Bronchial epithelial cell (primary cell): ENCODE data around the gene C1orf210. TPM values are rescaled to one million over a fixed set of nuclear protein-coding genes. Genes with fewer than 3 reads are reported as not detected.
A peak's percentile ranks its signal among the peaks of the same experiment; 100 is the strongest.

Experiments
- DNase-seq: peaks from one replicate; pipeline ENCODE4 v3.0.0-alpha.2; 2010; ENCODE audit warnings: low read depth
- FAIRE-seq: peaks from 2 replicates; lab custom pipeline; 2011; peaks lifted over from hg19 to GRCh38; lab: Jason Lieb, UNC
- H3K27me3 ChIP-seq: 2 replicates; pipeline ENCODE4 v1.5.1; 2011; ENCODE audit warnings: low read length; ENCODE audit not compliant: control insufficient read depth, insufficient read depth
- H3K36me3 ChIP-seq: 2 replicates; pipeline ENCODE4 v1.5.1; 2011; ENCODE audit warnings: low read length; ENCODE audit not compliant: control insufficient read depth, insufficient read depth
- H3K4me3 ChIP-seq: 2 replicates; pipeline ENCODE4 v1.5.1; 2011; ENCODE audit warnings: mild to moderate bottlenecking, low read depth, low read length, control low read depth
- total RNA-seq: library from RNA; depleted of rRNA; stranded (reverse); fragments of >200 nt; gene quantifications from 2 replicates; pipeline ENCODE4 v1.2.1, GENCODE V29; 2014
- TF ChIP-seq, protein P1 (sequence below): IDR thresholded peaks from 2 replicates; pipeline ENCODE4 v1.5.1; 2011; ENCODE audit warnings: mild to moderate bottlenecking, moderate library complexity, low read length, control low read depth, inconsistent platforms; ENCODE audit not compliant: insufficient read depth, severe bottlenecking

Gene C1orf210
- total RNA-seq, 1 donor from 2014 or later, result 3.4 TPM

DNA sequence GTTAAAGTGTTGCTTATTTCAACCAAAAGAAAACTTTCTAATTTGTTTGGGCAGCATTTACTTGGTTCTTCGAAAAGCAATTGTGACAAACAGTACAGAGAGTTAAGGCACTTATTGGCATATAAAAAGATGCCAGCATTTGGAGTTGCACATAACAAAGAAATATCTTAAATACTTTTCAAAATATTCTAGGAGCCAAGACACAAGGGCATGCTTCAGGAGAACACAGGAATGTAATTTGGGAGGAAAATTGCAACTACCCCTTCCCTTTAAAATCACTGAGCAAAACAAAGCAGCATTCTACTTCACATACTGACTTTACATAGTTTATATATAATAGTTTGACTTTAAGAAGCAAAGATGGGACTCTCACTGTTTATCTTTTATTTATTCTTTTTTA, 10.8 kb upstream of the C1orf210 start:
- DNase-seq (no peak), FAIRE-seq (no peak)
- TF ChIP-seq, protein P1, sequence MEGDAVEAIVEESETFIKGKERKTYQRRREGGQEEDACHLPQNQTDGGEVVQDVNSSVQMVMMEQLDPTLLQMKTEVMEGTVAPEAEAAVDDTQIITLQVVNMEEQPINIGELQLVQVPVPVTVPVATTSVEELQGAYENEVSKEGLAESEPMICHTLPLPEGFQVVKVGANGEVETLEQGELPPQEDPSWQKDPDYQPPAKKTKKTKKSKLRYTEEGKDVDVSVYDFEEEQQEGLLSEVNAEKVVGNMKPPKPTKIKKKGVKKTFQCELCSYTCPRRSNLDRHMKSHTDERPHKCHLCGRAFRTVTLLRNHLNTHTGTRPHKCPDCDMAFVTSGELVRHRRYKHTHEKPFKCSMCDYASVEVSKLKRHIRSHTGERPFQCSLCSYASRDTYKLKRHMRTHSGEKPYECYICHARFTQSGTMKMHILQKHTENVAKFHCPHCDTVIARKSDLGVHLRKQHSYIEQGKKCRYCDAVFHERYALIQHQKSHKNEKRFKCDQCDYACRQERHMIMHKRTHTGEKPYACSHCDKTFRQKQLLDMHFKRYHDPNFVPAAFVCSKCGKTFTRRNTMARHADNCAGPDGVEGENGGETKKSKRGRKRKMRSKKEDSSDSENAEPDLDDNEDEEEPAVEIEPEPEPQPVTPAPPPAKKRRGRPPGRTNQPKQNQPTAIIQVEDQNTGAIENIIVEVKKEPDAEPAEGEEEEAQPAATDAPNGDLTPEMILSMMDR, result no peak
- no peak overlapping the region for H3K4me3 ChIP-seq
- H3K27me3 ChIP-seq, result no peaks in the 10 kb centered on the region
- H3K36me3 ChIP-seq, result no peaks in the 10 kb centered on the region

- DNase-seq (no peak), FAIRE-seq (no peak)
- no peaks in the 10 kb centered on the region for H3K36me3 ChIP-seq
- H3K4me3 ChIP-seq, result no peak overlapping the region
- TF ChIP-seq, protein P1, result no peak
- no peaks in the 10 kb centered on the region for H3K27me3 ChIP-seq
Observed at GRCh38 chr1:43294761-43295160, 9.4 kb upstream of the C1orf210 start.

DNA sequence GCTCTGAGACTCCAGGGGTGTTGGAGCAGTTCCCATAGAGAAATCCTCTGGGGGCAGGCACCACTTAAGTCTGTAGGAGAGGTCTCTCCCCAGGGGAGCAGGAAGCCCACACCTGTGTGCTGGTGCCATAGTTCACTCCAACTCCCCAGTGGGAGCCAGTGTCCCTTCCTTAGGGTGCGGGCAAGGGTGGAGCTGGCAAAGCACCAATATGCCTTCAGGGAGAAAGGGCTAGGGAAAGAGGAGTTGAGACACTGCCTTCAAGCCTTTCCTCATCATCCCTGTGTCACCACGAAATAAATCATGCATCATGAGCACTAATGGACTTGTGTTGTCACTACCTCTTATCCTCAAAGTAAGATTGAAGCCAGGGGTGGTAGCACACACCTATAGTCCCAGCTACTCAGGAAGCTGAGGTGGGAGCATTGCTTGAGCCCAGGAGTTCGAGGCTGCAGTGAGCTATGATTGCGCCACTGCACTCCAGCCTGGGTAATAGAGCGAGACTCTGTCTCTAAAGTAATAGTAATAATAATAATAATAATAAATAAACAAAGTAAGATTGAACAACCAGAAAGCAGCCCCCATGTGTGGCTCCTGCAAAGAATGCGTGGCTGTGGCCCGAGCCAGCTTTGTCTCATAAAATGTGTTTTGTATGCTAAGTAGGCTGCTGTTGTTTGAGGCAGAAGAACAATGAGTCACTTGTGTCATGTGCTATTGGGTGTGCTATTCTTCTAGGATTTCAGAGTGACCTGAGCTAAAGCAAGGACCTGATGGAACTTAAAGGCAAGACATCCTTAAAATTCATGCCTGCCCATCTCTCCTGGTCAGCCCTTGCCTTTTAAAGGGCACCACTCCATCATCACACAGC, 8.7 kb upstream of the C1orf210 start:
- FAIRE-seq, result no peak

GRCh38 chr1:43293176-43293575, 7.8 kb upstream of the C1orf210 start:
- FAIRE-seq (no peak), DNase-seq (no peak)
- H3K27me3 ChIP-seq, result no peaks in the 10 kb centered on the region
- H3K36me3 ChIP-seq, result no peaks in the 10 kb centered on the region
- no peak overlapping the region for H3K4me3 ChIP-seq
- TF ChIP-seq, protein P1, result no peak

More for the DNA sequence above, 8.7 kb upstream of the C1orf210 start:
- Histone ChIP-seq H3K4me3 (no peak overlapping the region), H3K36me3 (no peaks in the 10 kb centered on the region), H3K27me3 (no peaks in the 10 kb centered on the region)
- TF ChIP-seq, protein P1, result no peak
- DNase-seq, result peak; percentile 65

DNA sequence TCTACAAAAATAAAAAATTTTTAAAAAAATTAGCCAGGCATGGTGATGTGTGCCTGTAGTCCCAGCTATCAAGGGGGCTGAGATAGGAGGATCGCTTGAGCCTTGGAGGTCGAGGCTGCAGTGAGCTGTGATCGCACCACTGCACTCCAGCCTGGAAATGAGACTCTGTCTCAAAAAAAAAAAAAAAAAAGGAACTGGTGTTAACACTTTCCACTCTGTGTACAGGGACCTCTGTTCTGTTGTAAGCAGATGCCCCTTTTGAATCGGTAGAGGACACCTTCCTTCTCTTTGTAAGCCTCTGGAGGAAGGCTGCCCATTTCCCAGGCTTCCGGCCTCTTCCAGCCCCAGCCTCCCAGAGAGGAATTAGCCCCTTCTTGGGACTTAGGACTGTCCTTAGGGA, 7.3 kb upstream of the C1orf210 start:
- no peak for FAIRE-seq
- Histone ChIP-seq H3K36me3 (no peaks in the 10 kb centered on the region), H3K27me3 (no peaks in the 10 kb centered on the region), H3K4me3 (no peak overlapping the region)
- TF ChIP-seq, protein P1, result no peak
- DNase-seq, result no peak

DNA sequence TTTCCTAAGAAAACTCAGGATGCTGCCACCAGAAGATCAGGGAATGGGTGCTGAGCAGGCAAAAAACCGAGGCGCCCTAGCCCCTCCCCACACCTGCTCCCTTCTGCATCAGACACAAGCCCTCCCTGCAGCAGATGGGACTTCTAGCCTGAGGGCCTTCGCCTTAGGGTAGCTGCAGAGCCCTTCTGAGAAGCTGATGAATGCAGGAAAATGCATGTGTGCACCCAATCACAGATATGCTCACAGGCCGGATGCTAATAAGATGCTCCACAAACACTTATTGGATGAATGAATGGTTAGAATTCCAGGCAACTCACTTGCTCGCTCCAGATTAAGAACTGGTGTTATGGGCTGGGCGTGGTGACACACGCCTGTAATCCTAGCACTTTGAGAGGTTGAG, 6.8 kb upstream of the C1orf210 start:
- TF ChIP-seq, protein P1, result no peak
- DNase-seq (no peak), FAIRE-seq (no peak)
- no peaks in the 10 kb centered on the region for H3K27me3 ChIP-seq
- no peak overlapping the region for H3K4me3 ChIP-seq
- no peaks in the 10 kb centered on the region for H3K36me3 ChIP-seq
